Muscle layer of colon (tissue), 2 donors: Measurements from ENCODE around the gene TNPO2.

Experiments used
- H3K27ac ChIP-seq: one replicate; pipeline ENCODE4 v1.7.0; 2013; ENCODE audit warnings: low read depth, mild to moderate bottlenecking, low read length, moderate library complexity
- H3K27me3 ChIP-seq, 2 donors: one replicate each; pipeline ENCODE4 v1.7.0; 2013; ENCODE audit warnings: low read length in 2 of 2, mild to moderate bottlenecking in 2 of 2; ENCODE audit not compliant: insufficient read depth in 2 of 2, control insufficient read depth in 1 of 2
- H3K36me3 ChIP-seq: one replicate; pipeline ENCODE4 v1.7.0; 2013; ENCODE audit warnings: mild to moderate bottlenecking, low read length; ENCODE audit not compliant: insufficient read depth
- H3K4me1 ChIP-seq: one replicate; pipeline ENCODE4 v1.7.0; 2013; ENCODE audit warnings: mild to moderate bottlenecking, low read length; ENCODE audit not compliant: insufficient read depth
- H3K4me3 ChIP-seq, 2 donors: one replicate each; pipeline ENCODE4 v1.7.0; 2013; ENCODE audit warnings: low read length in 2 of 2, low read depth in 1 of 2, mild to moderate bottlenecking in 1 of 2, moderate library complexity in 1 of 2
- H3K9ac ChIP-seq: one replicate; pipeline ENCODE4 v1.7.0; 2013; ENCODE audit warnings: low read length
- H3K9me3 ChIP-seq: one replicate; pipeline ENCODE4 v1.7.0; 2013; ENCODE audit warnings: mild to moderate bottlenecking, low read length
- donor health status: abdominal sarcoma.
- donor health status: Adenocarcinoma of cecum.

The TNPO2 gene

DNA sequence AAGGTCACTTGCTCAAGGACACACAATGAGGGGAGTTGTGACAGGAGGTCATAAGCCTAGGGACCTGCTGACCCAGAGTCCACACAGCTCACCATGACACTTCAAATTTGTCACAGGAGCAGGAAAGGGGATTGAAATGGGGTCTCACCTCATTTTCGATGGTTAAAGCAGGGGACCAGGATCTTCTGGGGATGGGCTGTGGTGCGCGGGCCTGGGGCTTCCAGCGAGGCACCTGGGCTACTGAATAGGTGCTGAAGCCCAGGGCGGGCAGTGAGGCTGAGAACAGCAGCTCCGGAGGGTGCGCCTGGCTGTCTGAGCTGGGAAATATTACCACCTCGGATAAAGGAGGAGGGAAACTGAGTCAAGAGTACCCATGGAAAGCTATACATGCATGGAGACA lies 68.2 kb downstream of the TNPO2 start:
- H3K36me3 ChIP-seq: peaks cover 29% of the 10 kb centered on the region
- no peak overlapping the region for H3K27ac ChIP-seq
- no peaks in the 10 kb centered on the region for H3K9me3 ChIP-seq
- H3K9ac ChIP-seq: no peak overlapping the region
- H3K4me3 ChIP-seq: no peak overlapping the region
- no peaks in the 10 kb centered on the region for H3K27me3 ChIP-seq
- no peaks in the 10 kb centered on the region for H3K4me1 ChIP-seq

GRCh38 chr19:12652219-12652618 lies 71.5 kb downstream of the TNPO2 start:
- H3K27me3 ChIP-seq: no peaks in the 10 kb centered on the region
- H3K9ac ChIP-seq: no peak overlapping the region
- peaks cover 24% of the 10 kb centered on the region for H3K36me3 ChIP-seq
- peaks cover 7% of the 10 kb centered on the region for H3K4me1 ChIP-seq
- H3K27ac ChIP-seq: no peak overlapping the region
- no peaks in the 10 kb centered on the region for H3K9me3 ChIP-seq
- H3K4me3 ChIP-seq: no peak overlapping the region

GRCh38 chr19:12649941-12650340 lies 73.8 kb downstream of the TNPO2 start:
- Histone ChIP-seq H3K36me3 (peaks cover 6% of the 10 kb centered on the region), H3K9ac (no peak overlapping the region)

More at GRCh38 chr19:12649941-12650340, 73.8 kb downstream of the TNPO2 start:
- Histone ChIP-seq H3K27me3 (no peaks in the 10 kb centered on the region), H3K4me3 (no peak overlapping the region), H3K4me1 (peaks cover 7% of the 10 kb centered on the region), H3K27ac (no peak overlapping the region), H3K9me3 (no peaks in the 10 kb centered on the region)
